Endothelial cell of umbilical vein (primary cell): ENCODE data around the gene ALOX15. TPM values are rescaled to one million over a fixed set of nuclear protein-coding genes. Genes with fewer than 3 reads are reported as not detected.

ENCODE experiments used
- BruUV-seq: library from RNA; stranded (reverse); fragments of 400-500 nt; replicated peaks from 2 replicates; lab custom pipeline; 2021; lab: Mats Ljungman, UMichigan
- CTCF ChIA-PET: fragments of 300-600, 350-600 bp; sonication (Branson Sonifier 250); formaldehyde crosslinking; loops from one replicate; lab custom pipeline; 2021; ENCODE audit warnings: antibody characterized with exemption, inconsistent platforms; lab: Charles Lee
- POLR2A ChIA-PET: fragments of 300-600, 350-600 bp; sonication (Branson Sonifier 250); formaldehyde crosslinking; loops from one replicate; lab custom pipeline; 2021; ENCODE audit warnings: antibody characterized with exemption, inconsistent platforms; lab: Charles Lee
- DNase-seq: peaks from one replicate; pipeline ENCODE4 v3.0.0-alpha.2; 2011; ENCODE audit warnings: low read depth, low spot score
- FAIRE-seq: peaks from 2 replicates; lab custom pipeline; 2011; peaks lifted over from hg19 to GRCh38; lab: Jason Lieb, UNC
- H2AFZ ChIP-seq: 2 replicates; pipeline ENCODE4 v1.6.0; 2012; ENCODE audit warnings: low read depth, low read length, control low read depth, inconsistent platforms
- H3K27ac ChIP-seq: 2 replicates; pipeline ENCODE4 v1.5.1; 2011; ENCODE audit warnings: low read depth, mild to moderate bottlenecking, control low read depth, low read length, moderate library complexity; ENCODE audit not compliant: insufficient read depth
- H3K27me3 ChIP-seq, 2 experiments: 2 replicates each; pipeline versions ENCODE4 v1.6.0 to v1.6.1; 2011; ENCODE audit warnings: low read length in 2 of 2, mixed read lengths in 1 of 2; ENCODE audit not compliant: control insufficient read depth in 2 of 2, insufficient read depth in 2 of 2
- H3K36me3 ChIP-seq, 2 experiments: 2 replicates in 1 of 2; 3 replicates in 1 of 2; pipeline ENCODE4 v1.5.1; 2011; ENCODE audit warnings: low read length in 2 of 2, mild to moderate bottlenecking in 1 of 2, moderate library complexity in 1 of 2; ENCODE audit not compliant: control insufficient read depth in 2 of 2, insufficient read depth in 2 of 2; ENCODE audit errors: extremely low read depth in 1 of 2
- H3K4me1 ChIP-seq: 3 replicates; pipeline ENCODE4 v1.5.1; 2011; ENCODE audit warnings: mild to moderate bottlenecking, low read length; ENCODE audit not compliant: control insufficient read depth, insufficient read depth; ENCODE audit errors: extremely low read depth
- H3K4me2 ChIP-seq: 2 replicates; pipeline ENCODE4 v1.6.1; 2011; ENCODE audit warnings: low read length, control low read depth, mixed read lengths; ENCODE audit not compliant: insufficient read depth
- H3K4me3 ChIP-seq, 3 experiments: fragments of 200-600 bp in 1 of 3; sonication (generic), shearing (Covaris generic) in 1 of 3; replicated peaks in 1 of 3; 2 replicates each; pipeline ENCODE4 v1.5.1; 2011 to 2016; ENCODE audit warnings: control low read depth in 3 of 3, low read length in 3 of 3, mild to moderate bottlenecking in 2 of 3, inconsistent platforms in 1 of 3, low read depth in 1 of 3, moderate library complexity in 1 of 3; ENCODE audit not compliant: insufficient read depth in 1 of 3
- H3K79me2 ChIP-seq: 2 replicates; pipeline ENCODE4 v1.6.0; 2012; ENCODE audit warnings: low read length, inconsistent platforms; ENCODE audit not compliant: control insufficient read depth, insufficient read depth
- H3K9ac ChIP-seq: replicated peaks from 2 replicates; pipeline ENCODE3; 2011; ENCODE audit warnings: low read length, control low read depth; ENCODE audit not compliant: insufficient read depth; ENCODE audit errors: extremely low read depth
- H3K9me1 ChIP-seq: replicated peaks from 3 replicates; pipeline ENCODE4 v1.6.0; 2011; ENCODE audit warnings: mild to moderate bottlenecking, low read length; ENCODE audit not compliant: control insufficient read depth, insufficient read depth; ENCODE audit errors: extremely low read depth
- H3K9me3 ChIP-seq: replicated peaks from 2 replicates; pipeline ENCODE4 v1.5.1; 2012; ENCODE audit warnings: low read length, inconsistent platforms; ENCODE audit not compliant: control insufficient read depth, insufficient read depth
- H4K20me1 ChIP-seq: replicated peaks from 2 replicates; pipeline ENCODE3; 2011; ENCODE audit warnings: mild to moderate bottlenecking, low read length; ENCODE audit not compliant: control insufficient read depth, insufficient read depth; ENCODE audit errors: extremely low read depth
- CTCF ChIP-seq, 2 donors: IDR thresholded peaks; 1 replicate in 1 of 2; 2 replicates in 1 of 2; pipeline ENCODE4 v1.5.1; 2011; ENCODE audit warnings: low read length in 2 of 2, mild to moderate bottlenecking in 2 of 2, moderate library complexity in 2 of 2, control low read depth in 1 of 2, inconsistent platforms in 1 of 2, low read depth in 1 of 2; ENCODE audit not compliant: insufficient read depth in 1 of 2; ENCODE audit errors: extremely low read depth in 1 of 2
- EZH2 ChIP-seq: IDR thresholded peaks from 2 replicates; pipeline ENCODE4 v1.6.1; 2012; ENCODE audit warnings: borderline replicate concordance, low read depth, mild to moderate bottlenecking, moderate library complexity, low read length, inconsistent platforms; ENCODE audit not compliant: severe bottlenecking
- FOS ChIP-seq: IDR thresholded peaks from 2 replicates; pipeline ENCODE4 v1.6.1; 2011; ENCODE audit warnings: mild to moderate bottlenecking, low read length, moderate library complexity, borderline replicate concordance; ENCODE audit not compliant: insufficient read depth
- GATA2 ChIP-seq: IDR thresholded peaks from 2 replicates; pipeline ENCODE4 v1.7.0; 2011; ENCODE audit warnings: low read depth, mild to moderate bottlenecking, moderate library complexity, mixed read lengths, low read length; ENCODE audit not compliant: insufficient read length, insufficient read depth
- JUN ChIP-seq: IDR thresholded peaks from 2 replicates; pipeline ENCODE4 v1.6.1; 2011; ENCODE audit warnings: borderline replicate concordance, low read depth; ENCODE audit not compliant: insufficient read length, insufficient read depth
- MAX ChIP-seq: IDR thresholded peaks from 2 replicates; pipeline ENCODE4 v1.6.1; 2011; ENCODE audit not compliant: insufficient read depth, insufficient read length
- MYC ChIP-seq: IDR thresholded peaks from one replicate; pipeline ENCODE4 v1.6.1; 2011; ENCODE audit warnings: mild to moderate bottlenecking, low read depth, low read length
- POLR2A ChIP-seq: IDR thresholded peaks from 2 replicates; pipeline ENCODE4 v1.6.1; 2012; ENCODE audit warnings: low read depth, mild to moderate bottlenecking, control low read depth, low read length
- POLR2AphosphoS5 ChIP-seq: IDR thresholded peaks from 2 replicates; pipeline ENCODE4 v1.6.1; 2012; ENCODE audit warnings: low read depth, mild to moderate bottlenecking, control low read depth, low read length, moderate library complexity; ENCODE audit not compliant: insufficient read depth
- dilution Hi-C: fragments of 300-500 bp; cut with MboI; formaldehyde crosslinking; loops from one replicate; pipeline ENCODE4 v1.15.0; 2019; ENCODE audit warnings: low sequenced_read_pairs; ENCODE audit not compliant: extremely low pct_ligation_motif_present
- intact Hi-C: fragments of 100-400 bp; cut with micrococcal nuclease; formaldehyde crosslinking; loops from one replicate; pipeline ENCODE4 v1.10.0; 2022
- polyA plus RNA-seq, 4 experiments: library from polyadenylated mRNA; depleted of rRNA in 3 of 4; stranded (reverse) in 3 of 4; unstranded in 1 of 4; fragments of >200 nt; gene quantifications; 2 replicates each; pipeline versions ENCODE4 v1.2.1 to v1.2.3, GENCODE V29; 2011 to 2012; ENCODE audit warnings: missing spikeins in 1 of 4
- total RNA-seq: library from RNA; stranded (reverse); gene quantifications from 2 replicates; pipeline ENCODE4 v1.2.3, GENCODE V29; 2021

ALOX15 gene
- total and polyA plus RNA-seq, 2 donors (not counting 3 experiments of a cell fraction or from before 2014, with no cell fraction given): not detected

GRCh38 chr17:4617090-4617489 lies 24.4 kb downstream of the ALOX15 start:
- no peaks in the 10 kb centered on the region for H3K9me1 ChIP-seq
- H3K79me2 ChIP-seq: no peaks in the 10 kb centered on the region
- H3K27ac ChIP-seq: no peak overlapping the region
- DNase-seq: no peak
- ChIA-PET CTCF (interaction anchor here (1.0 to 1.3 kb wide), 2 partner anchors 8 to 10 kb away, joined by 3 read pairs; no protein-coding TSS in a partner anchor), POLR2A (no interaction called here)
- H3K27me3 ChIP-seq: peaks cover 0 to 13% of the 10 kb centered on the region in 2 experiments
- TF ChIP-seq POLR2A (no peak), GATA2 (no peak), FOS (no peak), POLR2AphosphoS5 (no peak), MAX (no peak), JUN (no peak), CTCF (IDR thresholded peaks at IDR 0.05; ENCODE audit: extremely low read depth in 1 of 2, insufficient read depth in 1 of 2, low read depth in 1 of 2, low read length in 2 of 2) (no peak), EZH2 (no peak), MYC (no peak)
- H3K4me1 ChIP-seq: no peaks in the 10 kb centered on the region
- H4K20me1 ChIP-seq: no peaks in the 10 kb centered on the region
- H2AFZ ChIP-seq: no peak overlapping the region
- H3K4me3 ChIP-seq: no peak overlapping the region
- BruUV-seq: no TSS peak
- intact Hi-C loops: no loop called here
- no peaks in the 10 kb centered on the region for H3K36me3 ChIP-seq
- no peak overlapping the region for H3K9ac ChIP-seq
- no peaks in the 10 kb centered on the region for H3K9me3 ChIP-seq
- dilution Hi-C loops: no loop called here
- no peak overlapping the region for H3K4me2 ChIP-seq
- FAIRE-seq: no peak
